HS-5 (cell line): ENCODE measurements around the gene DLG1.
A peak's percentile ranks its signal among the peaks of the same experiment; 100 is the strongest.
"Not testable (repeated sequence)": the region's sequence is repeated elsewhere in the genome, so short reads cannot be mapped to it uniquely, and the experiment has no call there.

ENCODE experiments used
- DNase-seq: peaks from one replicate; pipeline ENCODE4 v3.0.0-alpha.2; 2012; ENCODE audit warnings: low read depth

Gene DLG1

DNA sequence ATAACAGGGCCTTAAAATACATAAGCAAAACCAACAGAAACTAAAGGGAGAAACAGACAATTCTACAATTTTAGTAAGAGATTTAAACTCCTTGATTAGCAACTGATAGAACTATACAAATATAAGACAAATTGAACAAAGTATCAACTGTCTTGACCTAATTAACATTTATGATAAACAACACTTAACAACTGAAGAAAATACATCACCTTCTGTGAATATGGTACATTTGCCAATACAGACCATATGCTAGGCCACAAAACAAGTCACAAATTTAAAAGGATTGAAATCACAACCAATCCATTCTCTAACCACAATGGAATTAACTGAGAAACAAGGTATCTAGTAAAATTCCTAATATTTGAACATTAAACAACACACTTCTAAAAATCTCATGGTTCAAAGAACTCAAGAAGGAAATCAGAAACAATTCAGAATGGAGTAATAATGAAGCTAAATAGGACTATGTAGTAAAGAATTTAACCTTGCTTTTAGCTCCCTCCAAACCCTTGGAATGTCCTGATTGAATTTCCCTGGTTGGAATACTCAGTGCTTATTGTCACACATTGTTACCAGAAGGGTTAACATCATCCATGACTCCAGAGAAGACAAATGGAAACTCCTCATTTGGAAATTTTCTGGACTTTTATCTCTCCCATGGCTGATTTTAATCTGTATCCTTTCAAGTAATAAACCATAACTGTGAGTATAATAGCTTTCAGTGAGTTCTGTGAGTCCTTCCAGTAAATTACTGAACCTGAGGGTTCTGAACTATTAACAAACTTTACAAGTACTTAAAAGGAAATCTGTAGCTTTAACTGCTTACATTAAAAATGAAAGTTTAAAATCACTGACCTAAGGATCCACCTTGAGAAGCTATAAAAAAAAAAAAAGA lies 88.8 kb downstream of the DLG1 start:
- DNase-seq: no peak

DNA sequence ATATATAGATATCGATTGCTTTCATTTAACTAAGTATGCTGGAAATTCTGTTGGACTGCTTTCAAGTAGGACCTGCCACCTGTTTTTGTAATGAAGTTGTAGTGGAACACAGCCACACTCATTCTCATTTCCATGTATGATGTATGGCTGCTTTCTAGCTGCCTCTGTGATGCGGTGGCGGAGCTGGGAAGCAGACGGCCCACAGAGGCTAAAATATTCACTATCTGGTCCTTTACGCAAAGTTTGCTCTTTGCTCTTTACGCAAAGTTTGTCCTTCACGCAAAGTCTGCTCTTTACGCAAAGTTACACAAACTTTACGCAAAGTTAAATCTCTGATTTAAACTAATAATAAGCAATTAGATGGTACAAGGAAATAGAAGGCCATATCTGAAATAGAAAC lies 91.5 kb downstream of the DLG1 start:
- no peak for DNase-seq

DNA sequence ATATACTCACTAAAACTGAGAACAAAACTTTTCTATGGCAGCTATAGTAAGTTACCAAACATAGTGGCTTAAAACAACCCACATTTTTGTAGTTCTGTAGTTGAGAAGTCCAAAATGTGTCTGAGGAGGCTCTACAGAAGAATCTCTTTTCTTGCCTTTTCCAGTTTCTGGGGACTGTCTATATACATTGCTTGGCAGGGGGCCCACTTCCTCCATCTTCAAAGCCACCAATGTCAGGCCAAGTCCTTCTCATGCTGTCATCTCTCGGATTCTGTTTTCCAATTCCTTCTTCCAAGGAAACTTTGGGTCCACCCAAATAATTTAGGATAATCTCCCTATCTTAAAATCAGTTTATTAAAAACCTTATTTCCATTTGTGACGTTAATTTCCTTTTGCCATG lies 92.7 kb downstream of the DLG1 start:
- DNase-seq: no peak

DNA sequence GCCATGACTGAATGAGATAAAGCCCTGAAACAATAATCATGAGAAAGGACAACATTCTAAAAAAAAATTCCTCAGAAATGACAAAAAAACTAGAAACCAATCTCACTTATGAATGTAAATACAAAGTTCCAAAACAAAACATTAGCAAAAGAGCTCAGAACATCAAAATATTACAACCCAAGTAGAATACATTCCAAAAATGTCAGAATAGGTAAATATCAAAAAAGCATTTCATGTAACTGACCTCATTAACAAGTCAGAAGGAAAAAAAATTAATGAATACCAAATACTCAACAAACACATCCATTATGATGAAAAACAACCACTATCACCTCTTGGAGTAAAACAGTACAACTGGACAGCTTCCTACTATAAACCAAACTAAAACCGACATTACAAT lies 93.1 kb downstream of the DLG1 start:
- no peak for DNase-seq

DNA sequence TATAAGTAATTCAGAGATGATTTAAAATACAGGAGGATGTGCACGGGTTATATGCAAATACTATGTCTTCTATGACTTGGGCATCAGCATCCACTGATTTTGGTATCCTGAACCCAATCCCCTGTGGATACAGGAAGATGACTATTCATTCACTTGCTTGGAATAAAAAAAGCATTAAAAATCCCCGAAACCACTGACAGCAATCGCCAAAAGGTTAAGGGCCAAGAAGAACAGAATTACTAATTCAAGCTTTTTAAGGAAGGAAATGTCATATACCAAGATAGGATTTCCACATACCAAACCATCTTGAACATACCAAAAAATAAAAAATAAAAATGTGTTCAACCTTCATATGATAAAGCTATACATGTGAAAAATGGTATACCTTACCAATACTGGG lies 93.7 kb downstream of the DLG1 start:
- no peak for DNase-seq

DNA sequence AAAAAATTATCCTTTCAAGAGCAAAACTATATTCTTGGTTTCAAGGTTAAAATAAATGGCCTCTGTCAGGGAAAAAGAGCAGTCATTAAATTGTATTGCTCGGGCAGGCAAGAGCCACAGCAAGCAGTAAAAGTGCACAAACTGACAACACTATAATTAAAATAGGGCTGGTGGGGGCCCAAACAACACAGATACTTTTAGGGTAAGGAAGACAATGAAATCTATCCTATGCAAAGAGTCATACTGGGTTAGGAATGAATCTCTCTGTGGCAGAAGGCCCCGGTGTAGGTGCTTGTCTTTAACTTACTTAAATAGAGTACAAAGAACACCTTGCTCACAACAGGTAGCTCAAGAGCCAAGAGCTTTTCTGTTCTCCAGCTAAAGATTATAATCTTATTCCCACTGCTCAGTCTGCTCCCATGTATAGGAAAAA lies 94.7 kb downstream of the DLG1 start:
- no peak for DNase-seq

DNA sequence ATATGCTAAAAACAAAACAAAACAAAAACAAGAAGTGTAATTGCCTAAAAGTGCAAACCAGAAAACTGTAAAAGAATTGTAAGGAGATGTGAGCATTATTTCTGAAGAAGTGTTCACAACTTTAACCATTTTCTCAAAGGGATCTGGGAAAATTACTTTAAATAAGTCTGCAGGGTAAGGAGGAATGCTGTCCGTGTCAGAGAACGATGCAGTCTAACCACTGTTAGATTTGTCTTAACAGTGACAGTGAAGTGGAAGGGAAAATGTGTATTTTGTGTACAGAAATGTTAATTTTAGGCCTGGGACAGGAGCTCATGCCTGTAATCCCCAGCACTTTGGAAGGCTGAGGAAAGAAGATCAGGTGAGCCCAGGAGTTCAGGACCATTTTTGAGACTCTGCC lies 95.7 kb downstream of the DLG1 start:
- DNase-seq: no peak

DNA sequence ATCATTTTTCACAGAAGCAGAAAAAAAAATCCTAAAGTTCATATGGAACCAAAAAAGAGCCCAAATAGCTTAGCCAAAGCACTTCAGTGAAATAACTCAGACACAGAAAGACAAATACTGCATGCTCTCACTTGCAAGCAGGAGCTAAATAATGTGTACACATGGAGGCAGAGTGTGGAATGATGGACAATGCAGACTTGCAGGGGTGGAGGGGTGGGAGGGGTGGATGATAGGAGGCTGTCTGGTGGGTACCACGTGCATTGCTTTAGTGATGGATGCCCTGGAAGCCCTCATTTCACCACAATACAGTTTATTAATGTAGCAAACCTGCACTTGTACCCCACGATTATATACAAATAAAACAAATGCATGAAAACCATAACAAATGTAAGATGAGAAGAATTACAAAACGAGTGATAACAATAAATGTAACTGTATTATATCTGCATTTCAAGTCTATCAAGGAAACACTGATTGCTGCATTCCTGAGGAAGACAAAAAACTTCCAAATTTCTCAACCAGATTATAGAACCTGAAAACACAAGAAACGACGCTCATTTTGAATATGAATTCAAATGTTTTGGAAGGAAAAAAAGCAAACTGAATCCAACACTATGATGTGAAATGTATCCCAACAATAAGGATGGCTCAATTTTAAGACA lies 96.5 kb downstream of the DLG1 start:
- DNase-seq: no peak

DNA sequence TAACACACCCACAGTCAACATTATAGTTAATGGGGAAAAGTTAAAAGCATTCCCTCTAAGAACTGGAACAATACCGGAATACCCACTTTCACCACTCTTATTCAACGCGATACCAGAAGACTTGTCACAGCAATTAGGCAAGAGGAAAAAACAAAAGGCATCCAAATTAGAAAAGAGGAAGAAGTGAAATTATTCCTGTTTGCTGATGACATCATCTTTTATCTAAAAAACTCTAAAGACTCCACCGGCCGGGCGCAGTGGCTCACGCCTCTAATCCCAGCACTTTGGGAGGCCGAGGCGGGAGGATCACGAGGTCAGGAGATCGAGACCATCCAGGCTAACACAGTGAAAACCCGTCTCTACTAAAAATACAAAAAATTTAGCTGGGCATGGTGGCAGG lies 97.6 kb downstream of the DLG1 start:
- not testable (repeated sequence) for DNase-seq

DNA sequence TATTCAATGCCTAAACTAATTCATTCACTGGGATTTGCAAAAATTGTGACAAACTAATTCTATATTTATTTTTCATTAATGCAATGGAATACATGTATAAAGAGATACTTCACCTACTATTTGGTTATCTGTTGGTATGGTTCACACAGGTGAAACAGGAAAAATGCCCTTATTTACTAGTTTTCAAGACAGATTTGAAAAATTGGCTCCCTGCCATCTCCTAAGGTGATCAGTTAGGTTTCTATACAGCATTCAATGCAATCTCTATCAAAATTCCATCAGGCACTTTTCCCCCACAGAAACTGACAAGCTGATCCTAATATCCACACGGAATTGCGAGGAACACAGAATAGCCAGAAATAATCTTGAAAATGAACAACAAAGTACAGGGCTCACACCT lies 101.1 kb downstream of the DLG1 start:
- no peak for DNase-seq

DNA sequence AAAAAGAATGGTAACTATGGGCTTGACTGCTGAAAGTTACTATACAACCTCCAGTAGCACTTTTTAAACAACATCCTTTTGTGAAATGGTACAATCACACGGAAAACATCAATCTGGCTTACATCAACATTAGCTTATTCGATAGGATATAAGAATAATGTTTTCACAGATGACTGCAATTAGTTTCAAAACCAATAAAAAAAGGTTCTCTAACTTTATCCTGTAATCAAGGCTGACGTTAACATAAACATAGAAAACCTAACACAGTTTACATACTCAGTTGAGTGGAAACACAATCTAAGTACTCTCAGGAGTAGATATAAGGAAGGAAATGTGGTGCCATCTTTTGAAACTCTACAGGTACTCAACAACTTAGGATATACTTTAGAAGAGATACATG lies 102.2 kb downstream of the DLG1 start:
- no peak for DNase-seq

DNA sequence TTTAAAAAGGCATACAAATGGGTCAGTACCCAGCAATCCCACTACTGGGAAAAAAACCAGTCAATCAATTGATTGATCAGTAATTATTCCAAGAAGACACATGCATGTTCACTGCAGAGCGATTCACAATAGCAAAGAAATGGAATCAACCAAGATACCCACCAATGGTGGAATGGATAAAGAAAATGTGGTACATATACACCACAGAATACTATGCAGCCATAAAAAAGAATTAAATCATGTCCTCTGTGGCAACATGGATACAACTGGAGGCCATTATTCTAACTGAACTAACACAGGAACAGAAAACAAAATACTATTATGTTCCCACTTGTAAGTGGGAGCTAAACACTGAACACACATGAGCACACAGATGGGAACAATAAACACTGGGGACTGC lies 103.1 kb downstream of the DLG1 start:
- no peak for DNase-seq

DNA sequence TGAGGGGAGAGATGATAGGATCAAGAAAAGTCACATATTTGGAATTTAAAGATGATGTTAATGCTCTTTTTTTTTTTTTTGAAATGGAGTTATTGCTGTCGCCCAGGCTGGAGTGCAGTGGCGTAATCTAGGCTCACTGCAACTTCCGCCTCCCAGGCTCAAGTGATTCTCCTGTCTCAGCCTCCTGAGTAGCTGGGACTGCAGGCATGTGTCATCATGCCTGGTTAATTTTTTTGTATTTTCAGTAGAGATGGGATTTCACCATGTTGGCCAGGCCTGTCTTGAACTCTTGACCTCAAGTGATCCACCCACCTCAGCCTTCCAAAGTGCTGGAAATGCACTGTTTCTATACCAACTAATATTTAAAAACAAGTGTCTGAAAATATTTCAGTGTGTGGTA lies 104.7 kb downstream of the DLG1 start:
- not testable (repeated sequence) for DNase-seq

DNA sequence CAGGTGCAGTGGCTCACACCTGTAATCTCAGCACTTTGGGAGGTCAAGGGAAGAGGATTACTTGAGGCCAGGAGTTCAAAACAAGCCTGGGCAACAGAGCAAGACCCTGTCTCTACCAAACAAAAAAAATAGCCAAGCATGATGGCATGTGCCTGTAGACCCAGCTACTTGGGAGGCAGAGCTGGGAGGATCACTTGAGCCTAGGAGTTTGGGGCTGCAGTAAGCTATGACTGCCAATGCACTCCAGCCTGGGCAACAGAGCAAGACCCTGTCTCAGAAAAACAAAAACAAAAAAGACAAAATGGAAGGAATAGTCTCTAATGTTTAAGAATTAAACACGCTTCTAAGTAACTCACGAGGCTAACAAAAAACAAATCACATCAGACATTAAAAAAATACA lies 106.5 kb downstream of the DLG1 start:
- DNase-seq: no peak

DNA sequence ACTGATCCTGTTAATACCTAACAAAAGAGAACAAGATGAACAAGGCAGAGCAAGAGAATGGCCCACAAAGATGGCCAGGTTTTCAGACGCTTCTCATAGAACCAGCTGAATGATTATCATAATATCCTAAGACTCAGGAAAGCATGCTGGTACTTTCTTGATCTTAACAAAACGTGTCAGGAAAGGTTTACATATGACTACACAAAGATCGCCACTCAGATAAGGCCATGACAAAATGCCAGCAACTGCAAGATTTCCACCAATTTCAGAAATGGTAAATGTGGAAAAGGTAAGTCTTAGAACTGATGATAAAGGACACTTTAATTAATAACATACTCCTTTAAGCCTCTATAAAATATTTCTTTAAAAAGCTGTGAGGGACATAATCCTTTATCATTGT lies 108.8 kb downstream of the DLG1 start:
- no peak for DNase-seq

DNA sequence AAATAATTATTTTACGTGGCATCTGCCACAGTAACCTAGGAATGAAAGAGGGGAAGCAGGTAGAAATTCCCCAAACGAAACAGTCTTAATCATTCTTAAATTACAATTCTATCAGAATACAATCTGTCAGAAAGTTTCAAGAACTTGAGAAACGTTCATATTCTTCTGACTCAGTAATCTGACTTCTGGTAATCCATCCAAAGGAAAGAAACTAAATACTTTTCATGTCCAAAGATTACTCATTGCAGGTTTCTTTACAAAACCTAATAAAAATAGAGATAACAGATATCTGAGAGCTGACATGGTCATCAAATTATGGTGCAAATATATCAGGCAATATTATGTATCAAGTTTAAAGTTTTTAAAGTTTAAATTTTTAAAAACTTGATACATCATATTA lies 109.4 kb downstream of the DLG1 start:
- no peak for DNase-seq

DNA sequence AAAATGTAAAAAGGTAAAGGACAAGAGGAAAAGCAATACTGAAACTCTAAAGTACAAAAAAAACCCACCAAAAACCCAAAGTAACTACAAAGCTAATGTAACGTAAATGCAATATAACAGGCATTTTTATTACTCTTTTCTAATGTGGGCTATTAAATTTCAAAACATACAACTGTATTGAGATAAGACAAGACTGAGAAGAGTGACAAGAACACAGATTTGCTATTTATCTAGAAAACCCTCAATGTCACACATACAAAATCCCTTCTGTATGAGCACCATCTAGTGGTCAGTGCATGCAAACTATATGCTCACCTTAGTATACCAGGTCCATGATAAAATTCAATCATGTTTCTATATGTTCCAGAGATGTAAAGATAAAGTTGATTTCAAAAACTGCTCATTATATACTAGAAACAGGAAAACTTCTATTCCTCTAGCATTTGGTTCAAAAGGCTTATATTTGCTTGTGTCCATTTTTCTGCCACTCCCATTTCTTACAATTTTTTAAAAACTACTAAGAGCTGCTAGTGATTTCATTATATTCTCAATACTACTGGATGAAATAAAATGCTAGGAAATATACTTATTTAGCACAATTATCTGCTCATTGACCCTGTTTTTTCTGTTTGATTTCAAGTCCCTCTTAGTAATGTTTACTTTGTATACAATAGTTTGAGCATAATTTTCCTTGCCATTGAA lies 111.4 kb downstream of the DLG1 start:
- DNase-seq: peak; percentile 28

DNA sequence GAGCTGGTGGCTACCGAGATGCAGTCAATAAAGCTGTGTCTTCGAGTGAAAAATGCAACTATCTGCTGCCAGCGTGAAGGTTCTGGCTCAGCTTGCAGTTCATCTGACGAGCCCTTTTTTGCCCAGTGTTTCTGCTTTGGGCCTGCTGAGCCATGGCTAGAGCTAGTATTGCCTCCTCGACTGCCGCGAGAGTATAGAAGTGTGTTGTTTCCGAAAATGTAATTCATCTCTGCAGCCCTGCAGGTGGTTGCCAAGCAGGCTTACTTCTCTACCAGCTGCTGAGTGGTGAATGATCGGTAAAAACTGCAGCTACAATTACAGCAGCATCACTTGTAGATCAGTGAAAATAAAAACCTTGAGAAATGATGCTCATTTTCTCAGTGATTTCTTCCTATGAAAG lies 114.8 kb downstream of the DLG1 start:
- no peak for DNase-seq

DNA sequence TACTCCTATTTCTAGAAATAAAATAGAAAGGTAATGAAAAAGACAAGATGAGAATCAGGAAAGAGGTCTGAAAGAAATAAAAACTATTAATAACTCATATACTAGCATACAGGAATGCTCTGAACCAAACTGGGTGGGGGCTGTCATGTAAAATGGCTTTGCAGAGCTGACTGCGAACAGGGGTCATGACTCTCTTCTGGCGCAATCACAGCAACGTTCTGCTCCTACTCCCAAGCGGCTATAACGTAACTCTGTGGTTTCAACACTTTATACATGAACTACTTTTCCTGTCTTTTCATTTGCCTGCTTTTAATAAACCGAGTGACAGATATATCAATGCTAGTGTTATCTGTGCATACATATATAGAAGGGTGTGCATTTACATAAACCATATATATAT lies 116.7 kb downstream of the DLG1 start:
- DNase-seq: no peak

DNA sequence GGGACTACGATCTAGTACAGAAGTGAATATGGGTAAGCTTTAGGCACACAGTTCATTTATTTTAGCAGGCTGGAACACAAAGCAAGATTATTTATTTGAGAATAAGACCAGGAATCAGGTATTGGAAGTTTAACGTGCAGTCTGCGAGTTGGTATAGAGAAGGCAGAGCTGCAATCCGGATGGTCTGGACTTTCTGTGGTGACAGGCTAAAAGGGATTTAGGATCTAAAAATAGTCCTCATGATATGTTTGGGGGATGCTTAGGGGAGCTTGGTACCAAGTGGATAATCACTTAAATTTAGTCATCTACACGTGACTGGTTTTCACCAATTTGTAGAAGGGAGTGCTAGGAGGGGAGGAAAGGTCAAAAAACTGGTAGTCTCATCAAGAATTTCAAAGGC lies 119.4 kb downstream of the DLG1 start:
- DNase-seq: no peak

DNA sequence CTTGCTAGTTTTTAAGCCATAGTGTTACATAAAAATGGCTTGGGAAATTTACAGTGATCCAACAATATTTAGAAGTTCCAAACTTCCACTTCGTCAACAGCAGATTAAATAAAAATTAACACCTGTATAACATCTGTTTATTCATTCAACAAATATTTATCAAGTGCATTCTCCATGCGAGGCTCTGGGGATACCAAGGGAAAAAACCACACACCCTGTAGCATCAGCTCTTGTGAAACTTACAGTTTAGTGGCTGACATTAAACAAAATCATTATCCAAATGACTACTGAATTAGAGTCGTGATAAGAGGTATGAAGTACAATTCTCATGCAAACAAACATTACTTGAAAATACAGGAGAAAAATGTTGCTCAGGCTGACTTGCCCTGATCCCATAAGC lies 122.9 kb downstream of the DLG1 start:
- no peak for DNase-seq

DNA sequence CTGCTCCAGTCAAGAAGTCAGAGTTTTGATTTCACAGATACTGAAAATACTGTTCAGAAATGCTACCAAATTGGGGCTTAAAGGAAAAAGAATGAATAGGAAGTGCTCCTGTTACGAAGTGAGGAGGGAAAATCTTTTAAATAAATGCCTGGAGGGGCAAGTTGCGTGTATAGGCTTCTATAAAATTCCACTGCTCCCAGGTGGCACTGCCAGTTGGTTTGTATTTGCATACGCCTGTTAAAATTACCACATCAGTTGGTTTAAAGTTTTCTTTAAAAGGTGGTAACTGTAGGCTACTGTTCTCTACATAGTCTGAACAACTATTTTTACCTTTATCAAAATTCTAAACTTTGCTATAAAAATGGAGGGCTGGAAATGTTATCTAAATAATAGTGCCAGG lies 123.5 kb downstream of the DLG1 start:
- DNase-seq: no peak

DNA sequence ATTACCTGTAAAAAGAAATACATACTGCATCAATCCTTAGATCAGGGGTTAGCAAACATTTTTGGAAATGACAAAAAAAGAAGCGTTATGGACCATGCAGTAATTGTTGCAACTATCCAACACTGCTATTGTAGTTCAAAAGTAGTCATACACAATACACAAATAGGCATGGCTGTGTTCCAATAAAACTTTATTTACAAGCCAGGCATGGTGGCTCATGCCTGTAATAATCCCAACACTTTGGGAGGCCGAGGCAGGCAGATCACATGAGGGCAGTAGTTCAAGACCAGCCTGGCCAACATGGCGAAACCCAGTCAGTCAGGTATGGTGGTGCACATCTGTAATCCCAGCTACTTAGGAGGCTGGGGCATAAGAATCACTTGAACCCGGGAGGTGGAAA lies 124.8 kb downstream of the DLG1 start:
- DNase-seq: no peak
